Colon (tissue), 2 donors: ENCODE results near the gene ZNF77.
A peak's percentile ranks its signal among the peaks of the same experiment; 100 is the strongest.
"Not testable (repeated sequence)": the region's sequence is repeated elsewhere in the genome, so short reads cannot be mapped to it uniquely, and the experiment has no call there.

Experiments used
- FAIRE-seq: peaks from 2 replicates; lab custom pipeline; 2012; peaks lifted over from hg19 to GRCh38; lab: Jason Lieb, UNC
- donor health status: control.
- donor health status: control.

The ZNF77 gene

GRCh38 chr19:2970201-2970835 lies 25.5 kb upstream of the ZNF77 start:
- no peak for FAIRE-seq

GRCh38 chr19:2969104-2969504 lies 24.3 kb upstream of the ZNF77 start:
- no peak for FAIRE-seq

- FAIRE-seq, result no peak
These were observed 23.2 kb upstream of the ZNF77 start for GRCh38 chr19:2967972-2968371.

- FAIRE-seq, result no peak
These were observed 20.1 kb upstream of the ZNF77 start for GRCh38 chr19:2964874-2965273.

- FAIRE-seq, result not testable (repeated sequence)
These were observed 18.9 kb upstream of the ZNF77 start for GRCh38 chr19:2963631-2964030.

- FAIRE-seq, result no peak
These were observed 18.4 kb upstream of the ZNF77 start for GRCh38 chr19:2963122-2963521.

- peak; percentile 49 for FAIRE-seq
These were observed 17.4 kb upstream of the ZNF77 start for GRCh38 chr19:2962018-2962670.

GRCh38 chr19:2960120-2960519 lies 15.3 kb upstream of the ZNF77 start:
- no peak for FAIRE-seq

GRCh38 chr19:2957160-2957559 lies 12.4 kb upstream of the ZNF77 start:
- no peak for FAIRE-seq

- no peak for FAIRE-seq
These were observed 8.2 kb upstream of the ZNF77 start for GRCh38 chr19:2952953-2953481.

GRCh38 chr19:2950286-2951124 lies 5.7 kb upstream of the ZNF77 start:
- peak; percentile 95 for FAIRE-seq

- no peak for FAIRE-seq
These were observed 5.1 kb upstream of the ZNF77 start for GRCh38 chr19:2949939-2950285.

GRCh38 chr19:2945575-2946184 lies 909 bp upstream of the ZNF77 start:
- FAIRE-seq, result no peak

- no peak for FAIRE-seq
These were observed 382 bp downstream of the ZNF77 start for GRCh38 chr19:2944403-2944774.

- no peak for FAIRE-seq
These were observed 1.7 kb downstream of the ZNF77 start for GRCh38 chr19:2942928-2943640.

- not testable (repeated sequence) for FAIRE-seq
These were observed 8.9 kb downstream of the ZNF77 start for GRCh38 chr19:2935863-2936262.

GRCh38 chr19:2933490-2933910 lies 11.3 kb downstream of the ZNF77 start:
- no peak for FAIRE-seq

GRCh38 chr19:2927032-2927430 lies 17.7 kb downstream of the ZNF77 start:
- no peak for FAIRE-seq

- FAIRE-seq, result no peak
These were observed 18.3 kb downstream of the ZNF77 start for GRCh38 chr19:2926341-2927031.

GRCh38 chr19:2923510-2923909 lies 21.3 kb downstream of the ZNF77 start:
- FAIRE-seq, result no peak

- no peak for FAIRE-seq
These were observed 21.8 kb downstream of the ZNF77 start for GRCh38 chr19:2922987-2923386.
